H9 (cell line): ENCODE measurements around the gene SLC25A17. TPM values are rescaled to one million over a fixed set of nuclear protein-coding genes. Genes with fewer than 3 reads are reported as not detected.

ENCODE experiments used
- DNase-seq: peaks from one replicate; pipeline ENCODE4 v3.0.0-alpha.2; 2017
- H2AFZ ChIP-seq: one replicate; pipeline ENCODE4 v1.6.1; 2013; ENCODE audit warnings: mild to moderate bottlenecking, low read length, control low read depth, moderate library complexity
- H2AK5ac ChIP-seq: 2 replicates; pipeline ENCODE4 v1.6.1; 2013; ENCODE audit warnings: low read length, control low read depth, mixed read lengths; ENCODE audit not compliant: insufficient read length
- H2BK120ac ChIP-seq: one replicate; pipeline ENCODE4 v1.6.1; 2013; ENCODE audit warnings: low read depth, mild to moderate bottlenecking, low read length, control low read depth, inconsistent platforms; ENCODE audit not compliant: poor library complexity, severe bottlenecking
- H2BK12ac ChIP-seq: 2 replicates; pipeline ENCODE4 v1.6.1; 2013; ENCODE audit warnings: low read length, control low read depth, mixed read lengths, low read depth; ENCODE audit not compliant: insufficient read length
- H2BK15ac ChIP-seq: 2 replicates; pipeline ENCODE4 v1.6.1; 2013; ENCODE audit warnings: low read depth, low read length, control low read depth
- H2BK20ac ChIP-seq: one replicate; pipeline ENCODE4 v1.6.1; 2013; ENCODE audit warnings: low read depth, mild to moderate bottlenecking, low read length, control low read depth, inconsistent platforms; ENCODE audit not compliant: poor library complexity, severe bottlenecking
- H2BK5ac ChIP-seq: 2 replicates; pipeline ENCODE4 v1.6.1; 2013; ENCODE audit warnings: low read length, control low read depth, mixed read lengths; ENCODE audit not compliant: insufficient read length
- H3K14ac ChIP-seq: 2 replicates; pipeline ENCODE4 v1.6.1; 2013; ENCODE audit warnings: low read length, control low read depth; ENCODE audit not compliant: insufficient read depth
- H3K18ac ChIP-seq: 2 replicates; pipeline ENCODE4 v1.6.1; 2013; ENCODE audit warnings: low read depth, mild to moderate bottlenecking, mixed read lengths, low read length, control low read depth; ENCODE audit not compliant: insufficient read length
- H3K23ac ChIP-seq: 2 replicates; pipeline ENCODE4 v1.6.1; 2013; ENCODE audit warnings: low read length, control low read depth, mixed read lengths, low read depth; ENCODE audit not compliant: insufficient read length
- H3K23me2 ChIP-seq: 2 replicates; pipeline ENCODE4 v1.6.1; 2013; ENCODE audit warnings: low read depth, mild to moderate bottlenecking, mixed read lengths, low read length, control low read depth; ENCODE audit not compliant: insufficient read length, poor library complexity, severe bottlenecking
- H3K27ac ChIP-seq: 2 replicates; pipeline ENCODE4 v1.5.1; 2013; ENCODE audit warnings: low read length, control low read depth, mixed read lengths, low read depth; ENCODE audit not compliant: insufficient read length
- H3K27me3 ChIP-seq: 2 replicates; pipeline ENCODE4 v1.6.1; 2013; ENCODE audit warnings: low read length, control low read depth, inconsistent platforms; ENCODE audit not compliant: insufficient read depth
- H3K4ac ChIP-seq: 2 replicates; pipeline ENCODE4 v1.6.1; 2013; ENCODE audit warnings: low read depth, mild to moderate bottlenecking, control low read depth, inconsistent platforms, low read length, moderate library complexity
- H3K4me1 ChIP-seq: 2 replicates; pipeline ENCODE4 v1.6.1; 2013; ENCODE audit warnings: low read length, control low read depth, inconsistent platforms; ENCODE audit not compliant: insufficient read depth
- H3K4me2 ChIP-seq: 2 replicates; pipeline ENCODE4 v1.6.1; 2013; ENCODE audit warnings: low read length, control low read depth, mixed read lengths; ENCODE audit not compliant: insufficient read length, insufficient read depth
- H3K56ac ChIP-seq: 2 replicates; pipeline ENCODE4 v1.6.1; 2013; ENCODE audit warnings: low read depth, mild to moderate bottlenecking, mixed read lengths, low read length, control low read depth; ENCODE audit not compliant: insufficient read length
- H3K79me1 ChIP-seq: 2 replicates; pipeline ENCODE4 v1.6.1; 2013; ENCODE audit warnings: low read depth, mild to moderate bottlenecking, moderate library complexity, low read length, control low read depth, inconsistent platforms; ENCODE audit not compliant: insufficient read depth, poor library complexity, severe bottlenecking
- H3K79me2 ChIP-seq: 2 replicates; pipeline ENCODE4 v1.6.1; 2013; ENCODE audit warnings: low read length, control low read depth, inconsistent platforms; ENCODE audit not compliant: insufficient read depth
- H3K9ac ChIP-seq: 2 replicates; pipeline ENCODE4 v1.6.1; 2013; ENCODE audit warnings: low read length, control low read depth, mixed read lengths; ENCODE audit not compliant: insufficient read length; ENCODE audit errors: extremely low read depth
- H3K9me3 ChIP-seq: one replicate; pipeline ENCODE4 v1.6.1; 2013; ENCODE audit warnings: low read depth, low read length, inconsistent platforms; ENCODE audit not compliant: control insufficient read depth
- H3T11ph ChIP-seq: one replicate; pipeline ENCODE4 v1.6.1; 2013; ENCODE audit warnings: mild to moderate bottlenecking, low read length, control low read depth, inconsistent platforms
- H4K20me1 ChIP-seq: one replicate; pipeline ENCODE4 v1.6.1; 2013; ENCODE audit not compliant: control insufficient read depth, insufficient read length, insufficient read depth
- H4K5ac ChIP-seq: 2 replicates; pipeline ENCODE4 v1.6.1; 2013; ENCODE audit warnings: low read depth, mild to moderate bottlenecking, mixed read lengths, low read length, control low read depth; ENCODE audit not compliant: insufficient read length
- H4K8ac ChIP-seq: replicated peaks from 2 replicates; pipeline ENCODE4 v1.6.1; 2013; ENCODE audit warnings: low read length, control low read depth, mixed read lengths, low read depth; ENCODE audit not compliant: insufficient read length
- H4K91ac ChIP-seq: 2 replicates; pipeline ENCODE4 v1.6.1; 2013; ENCODE audit warnings: low read depth, mild to moderate bottlenecking, moderate library complexity, mixed read lengths, low read length, control low read depth; ENCODE audit not compliant: insufficient read length
- H3K27ac Mint-ChIP-seq, 3 experiments: 2 replicates in 2 of 3; 3 replicates in 1 of 3; pipeline ENCODE4 v1.8.0; 2020 to 2021; ENCODE audit warnings: mixed read lengths in 3 of 3, mild to moderate bottlenecking in 1 of 3, moderate library complexity in 1 of 3
- H3K27me3 Mint-ChIP-seq: 2 replicates; pipeline ENCODE4 v1.8.0; 2021; ENCODE audit warnings: low read depth, mild to moderate bottlenecking, moderate library complexity, mixed read lengths
- H3K36me3 Mint-ChIP-seq, 3 experiments: 2 replicates in 2 of 3; 3 replicates in 1 of 3; pipeline ENCODE4 v1.8.0; 2020 to 2021; ENCODE audit warnings: low read depth in 3 of 3, mixed read lengths in 3 of 3; ENCODE audit not compliant: insufficient read depth in 1 of 3
- H3K4me1 Mint-ChIP-seq, 2 experiments: 2 replicates each; pipeline ENCODE4 v1.8.0; 2020; ENCODE audit warnings: mixed read lengths in 2 of 2
- H3K4me3 Mint-ChIP-seq, 2 experiments: 2 replicates in 1 of 2; 3 replicates in 1 of 2; pipeline ENCODE4 v1.8.0; 2020 to 2021; ENCODE audit warnings: mild to moderate bottlenecking in 2 of 2, mixed read lengths in 2 of 2, moderate library complexity in 1 of 2
- H3K9me3 Mint-ChIP-seq, 2 experiments: 2 replicates in 1 of 2; 3 replicates in 1 of 2; pipeline ENCODE4 v1.8.0; 2020; ENCODE audit warnings: mild to moderate bottlenecking in 2 of 2, mixed read lengths in 2 of 2, moderate library complexity in 1 of 2
- CTCF ChIP-seq: fragments of 200-600 bp; sonication (generic); conservative IDR thresholded peaks from 3 replicates; pipeline ENCODE4 v1.8.0; 2021; ENCODE audit warnings: antibody characterized with exemption, mild to moderate bottlenecking
- WGBS: extraction: QIAGEN DNeasy Blood & Tissue Kit; methylation state at CpG from one replicate; pipeline ENCODE4 v1.1.7; 2013; ENCODE audit warnings: missing lambda C conversion rate, low lambda C conversion rate, mixed read lengths; ENCODE audit not compliant: insufficient read length; ENCODE audit errors: extremely low coverage; 5-methylcytosine and 5-hydroxymethylcytosine counted together
- total RNA-seq: library from RNA; stranded (reverse); gene quantifications from 2 replicates; pipeline ENCODE4 v1.2.1, GENCODE V29; 2021

SLC25A17 gene
- total RNA-seq, 1 experiment from 2014 or later: 26.5 TPM

DNA sequence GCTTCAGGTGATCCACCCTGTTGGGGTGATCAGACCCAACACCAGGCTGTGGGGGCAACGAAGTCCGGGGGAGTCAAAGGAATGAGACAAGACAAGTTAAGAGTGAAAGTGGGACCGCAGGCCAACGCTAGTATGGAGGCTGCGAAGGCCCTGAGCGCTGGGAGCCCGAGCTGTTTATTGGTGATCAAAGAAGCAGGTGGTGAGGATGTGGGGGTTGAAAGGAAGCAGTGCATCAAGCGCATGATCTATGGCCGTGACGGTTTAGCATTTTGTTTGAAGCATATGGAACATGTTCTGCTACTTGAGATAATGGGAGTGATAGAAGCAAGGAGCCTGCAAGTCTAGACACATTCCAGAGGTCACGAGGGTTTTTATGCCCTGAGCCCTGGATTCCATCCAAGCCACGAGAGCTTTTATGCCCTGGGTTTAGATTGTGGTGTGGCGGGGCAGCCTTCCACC, 90.4 kb downstream of the SLC25A17 start:
- H3K79me2 ChIP-seq: no peaks in the 10 kb centered on the region
- no peak overlapping the region for H3K56ac ChIP-seq
- H3K14ac ChIP-seq: 0 out of 2 replicates have a peak overlapping the region, but pooled peaks have one; percentile 56
- no peak overlapping the region for H2AK5ac ChIP-seq
- H3K4me1 ChIP-seq: no peaks in the 10 kb centered on the region; the same call in 1 of the 2 replicates
- no peak overlapping the region for H2BK120ac ChIP-seq
- no peak overlapping the region for H2BK20ac ChIP-seq
- H3K4ac ChIP-seq: no peak overlapping the region
- Mint-ChIP-seq H3K27ac (peak overlapping the region; percentile 13 to 97 (median 74); a peak in 6 of 7 replicates), H3K9me3 (peaks cover 0 to 3% of the 10 kb centered on the region in 2 experiments; a peak in 2 of 5 replicates), H3K4me3 (no peak overlapping the region; a peak in 1 of 5 replicates), H3K36me3 (no peaks in the 10 kb centered on the region; a peak in 2 of 7 replicates), H3K27me3 (no peaks in the 10 kb centered on the region), H3K4me1 (peaks cover 35 to 39% of the 10 kb centered on the region in 2 experiments)
- no peak overlapping the region for H4K5ac ChIP-seq
- H3T11ph ChIP-seq: no peak overlapping the region
- H3K27ac ChIP-seq: peak overlapping the region; percentile 59
- no peak overlapping the region for H4K8ac ChIP-seq
- H2BK5ac ChIP-seq: no peak overlapping the region
- H3K9me3 ChIP-seq: no peaks in the 10 kb centered on the region
- H4K91ac ChIP-seq: peak overlapping the region; percentile 69
- no peak overlapping the region for H2BK12ac ChIP-seq
- no peak overlapping the region for H2AFZ ChIP-seq
- no CpG with 5 or more reads among the region's 13 CpGs for WGBS
- no peak overlapping the region for H3K9ac ChIP-seq
- no peaks in the 10 kb centered on the region for H3K27me3 ChIP-seq
- H3K23me2 ChIP-seq: no peaks in the 10 kb centered on the region
- no peak for DNase-seq
- no peak for TF ChIP-seq CTCF
- no peaks in the 10 kb centered on the region for H3K79me1 ChIP-seq
- no peak overlapping the region for H2BK15ac ChIP-seq
- H3K23ac ChIP-seq: no peak overlapping the region
- peak overlapping the region; percentile 53 for H3K18ac ChIP-seq
- no peak overlapping the region for H3K4me2 ChIP-seq
- H4K20me1 ChIP-seq: no peaks in the 10 kb centered on the region
